ENCODE results near the gene PRPF18.

Gene PRPF18

DNA sequence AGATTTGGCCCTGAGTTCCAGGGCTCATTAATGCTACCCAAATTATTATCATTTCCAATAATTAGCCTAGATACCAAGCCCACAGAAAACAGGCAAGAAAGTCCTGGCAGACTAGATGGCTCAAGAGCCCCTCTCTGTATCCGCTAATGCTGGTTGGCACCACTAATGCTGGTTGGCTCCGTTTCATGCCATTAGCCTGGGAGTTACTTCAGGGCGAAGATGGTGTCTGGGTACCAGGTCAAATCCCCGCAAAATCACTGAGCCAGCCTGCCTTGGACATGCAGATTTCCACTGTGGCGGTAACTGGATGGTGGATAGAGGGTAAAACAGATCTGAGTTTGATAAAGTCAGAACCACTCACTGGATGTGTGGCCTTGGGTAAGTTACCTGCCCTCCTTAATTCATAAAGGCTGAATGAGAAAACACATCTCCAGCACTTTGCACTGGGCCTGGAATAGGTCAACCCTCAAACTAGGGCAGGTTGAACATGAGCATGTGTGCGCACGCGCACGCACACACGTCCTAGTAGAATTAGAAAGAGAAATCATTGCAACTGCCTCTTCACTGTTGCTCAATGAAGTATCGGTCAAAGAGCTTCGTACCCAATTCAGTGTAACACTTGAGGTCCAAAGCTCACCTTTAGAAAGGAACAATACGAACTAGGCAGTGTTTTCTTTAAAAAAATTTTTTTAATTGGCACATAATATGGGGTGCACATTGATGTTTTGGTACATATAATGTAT lies 91.5 kb downstream of the PRPF18 start:
- Histone ChIP-seq H3K36me3 (ENCODE audit: insufficient read depth, low read length) (peaks cover 12% of the 10 kb centered on the region), H3K9ac (ENCODE audit: low read depth, low read length) (no peak overlapping the region), H3K4me1 (ENCODE audit: insufficient read depth, low read length) (peaks cover 7% of the 10 kb centered on the region), H3K9me3 (ENCODE audit: control insufficient read depth, insufficient read depth, low read length) (no peaks in the 10 kb centered on the region)
